Trophoblast cell (in vitro differentiated cells and primary cell): Measurements from ENCODE around the gene TUBB4A.

Experiments used
- DNase-seq, 2 donors: peaks; one replicate each; pipeline ENCODE4 v3.0.0-alpha.2; 2016
- H2AFZ ChIP-seq: 2 replicates; pipeline ENCODE4 v1.6.1; 2013; ENCODE audit warnings: low read length, moderate library complexity, mild to moderate bottlenecking; ENCODE audit not compliant: insufficient read depth, poor library complexity
- H2AK5ac ChIP-seq: 2 replicates; pipeline ENCODE4 v1.6.1; 2013; ENCODE audit warnings: mild to moderate bottlenecking, low read length
- H2BK120ac ChIP-seq: 2 replicates; pipeline ENCODE4 v1.6.1; 2013; ENCODE audit warnings: low read length, mild to moderate bottlenecking, moderate library complexity; ENCODE audit not compliant: insufficient read depth, poor library complexity
- H2BK12ac ChIP-seq: 2 replicates; pipeline ENCODE4 v1.6.1; 2013; ENCODE audit warnings: mild to moderate bottlenecking, low read length, moderate library complexity
- H2BK5ac ChIP-seq: 2 replicates; pipeline ENCODE4 v1.6.1; 2013; ENCODE audit warnings: low read length, low read depth, moderate library complexity, mild to moderate bottlenecking; ENCODE audit not compliant: poor library complexity
- H3K14ac ChIP-seq: 2 replicates; pipeline ENCODE4 v1.6.1; 2013; ENCODE audit warnings: mild to moderate bottlenecking, low read length
- H3K18ac ChIP-seq: 2 replicates; pipeline ENCODE4 v1.6.1; 2013; ENCODE audit warnings: mild to moderate bottlenecking, low read length
- H3K23ac ChIP-seq: 2 replicates; pipeline ENCODE4 v1.6.1; 2013; ENCODE audit warnings: low read length
- H3K27ac ChIP-seq: 2 replicates; pipeline ENCODE4 v1.5.1; 2013; ENCODE audit warnings: low read depth, mild to moderate bottlenecking, inconsistent platforms, low read length, moderate library complexity
- H3K27me3 ChIP-seq: 2 replicates; pipeline ENCODE4 v1.6.1; 2013; ENCODE audit warnings: inconsistent platforms, mild to moderate bottlenecking, low read length, moderate library complexity; ENCODE audit not compliant: insufficient read depth
- H3K36me3 ChIP-seq, 2 experiments: 1 replicate in 1 of 2; 2 replicates in 1 of 2; pipeline ENCODE4 v1.6.1; 2013; ENCODE audit warnings: low read length in 2 of 2, mild to moderate bottlenecking in 2 of 2, moderate library complexity in 1 of 2; ENCODE audit not compliant: insufficient read depth in 2 of 2, control insufficient read depth in 1 of 2
- H3K4ac ChIP-seq: 2 replicates; pipeline ENCODE4 v1.6.1; 2013; ENCODE audit warnings: low read depth, mild to moderate bottlenecking, low read length, moderate library complexity
- H3K4me1 ChIP-seq, 2 experiments: 1 replicate in 1 of 2; 2 replicates in 1 of 2; pipeline ENCODE4 v1.6.1; 2013; ENCODE audit warnings: low read length in 2 of 2, mild to moderate bottlenecking in 2 of 2, moderate library complexity in 1 of 2; ENCODE audit not compliant: insufficient read depth in 2 of 2, control insufficient read depth in 1 of 2
- H3K4me2 ChIP-seq: 2 replicates; pipeline ENCODE4 v1.6.1; 2013; ENCODE audit warnings: inconsistent platforms, mild to moderate bottlenecking, low read length, moderate library complexity
- H3K4me3 ChIP-seq: 2 replicates; pipeline ENCODE4 v1.5.1; 2013; ENCODE audit warnings: mild to moderate bottlenecking, low read depth, low read length, inconsistent platforms
- H3K79me1 ChIP-seq: one replicate; pipeline ENCODE4 v1.6.1; 2013; ENCODE audit warnings: low read length
- H3K79me2 ChIP-seq: 2 replicates; pipeline ENCODE4 v1.6.1; 2013; ENCODE audit warnings: low read length, mild to moderate bottlenecking; ENCODE audit not compliant: control insufficient read depth, insufficient read depth, poor library complexity
- H3K9ac ChIP-seq: 2 replicates; pipeline ENCODE4 v1.6.1; 2013; ENCODE audit warnings: mild to moderate bottlenecking, low read length
- H3K9me3 ChIP-seq: 2 replicates; pipeline ENCODE4 v1.6.1; 2013; ENCODE audit warnings: low read depth, mild to moderate bottlenecking, control low read depth, inconsistent platforms, low read length; ENCODE audit not compliant: insufficient read depth
- H4K12ac ChIP-seq: 2 replicates; pipeline ENCODE4 v1.6.1; 2013; ENCODE audit warnings: low read depth, mild to moderate bottlenecking, low read length, moderate library complexity
- H4K8ac ChIP-seq: 2 replicates; pipeline ENCODE4 v1.6.1; 2013; ENCODE audit warnings: low read depth, mild to moderate bottlenecking, low read length, moderate library complexity
- H4K91ac ChIP-seq: one replicate; pipeline ENCODE4 v1.6.1; 2013; ENCODE audit warnings: low read depth, mild to moderate bottlenecking, low read length, moderate library complexity
- WGBS: extraction: QIAGEN DNeasy Blood & Tissue Kit; methylation state at CpG from one replicate; pipeline ENCODE4 v1.1.7; 2013; ENCODE audit warnings: missing lambda C conversion rate; ENCODE audit not compliant: insufficient read length, insufficient coverage; ENCODE audit errors: extremely low coverage; 5-methylcytosine and 5-hydroxymethylcytosine counted together

TUBB4A gene

GRCh38 chr19:6491802-6492592 lies 10.1 kb downstream of the TUBB4A start:
- no peaks in the 10 kb centered on the region for H3K79me2 ChIP-seq
- no peak overlapping the region for H3K4me3 ChIP-seq
- H3K27me3 ChIP-seq: no peaks in the 10 kb centered on the region
- no peak overlapping the region for H3K4me2 ChIP-seq
- H3K9me3 ChIP-seq: no peaks in the 10 kb centered on the region
- H2BK120ac ChIP-seq: no peak overlapping the region
- H4K12ac ChIP-seq: no peak overlapping the region
- WGBS: no CpG with 5 or more reads among the region's 4 CpGs
- no peak overlapping the region for H3K18ac ChIP-seq
- no peak overlapping the region for H3K23ac ChIP-seq
- no peak overlapping the region for H2BK5ac ChIP-seq
- H3K4ac ChIP-seq: no peak overlapping the region
- H4K8ac ChIP-seq: no peak overlapping the region
- no peak overlapping the region for H2AK5ac ChIP-seq
- no peak overlapping the region for H3K9ac ChIP-seq
- H3K27ac ChIP-seq: no peak overlapping the region
- DNase-seq: no peak
- H3K36me3 ChIP-seq: no peaks in the 10 kb centered on the region
- H2AFZ ChIP-seq: no peak overlapping the region
- no peaks in the 10 kb centered on the region for H3K79me1 ChIP-seq
- no peaks in the 10 kb centered on the region for H3K4me1 ChIP-seq
- no peak overlapping the region for H4K91ac ChIP-seq
- H3K14ac ChIP-seq: no peak overlapping the region
- no peak overlapping the region for H2BK12ac ChIP-seq

GRCh38 chr19:6490134-6490533 lies 12.0 kb downstream of the TUBB4A start:
- Histone ChIP-seq H3K4me1 (no peaks in the 10 kb centered on the region), H3K4ac (no peak overlapping the region), H4K91ac (no peak overlapping the region), H3K79me2 (no peaks in the 10 kb centered on the region), H3K79me1 (no peaks in the 10 kb centered on the region), H3K4me3 (no peak overlapping the region), H3K9me3 (no peaks in the 10 kb centered on the region), H2AFZ (no peak overlapping the region), H4K12ac (no peak overlapping the region), H2BK120ac (no peak overlapping the region), H3K18ac (no peak overlapping the region), H2BK12ac (no peak overlapping the region), H3K9ac (no peak overlapping the region), H3K36me3 (no peaks in the 10 kb centered on the region), H3K23ac (no peak overlapping the region), H3K27me3 (no peaks in the 10 kb centered on the region), H3K14ac (no peak overlapping the region), H2BK5ac (no peak overlapping the region), H3K4me2 (no peak overlapping the region), H2AK5ac (no peak overlapping the region), H3K27ac (no peak overlapping the region), H4K8ac (no peak overlapping the region)
- WGBS: no CpG with 5 or more reads among the region's 2 CpGs
- no peak for DNase-seq

- Histone ChIP-seq H2BK12ac (no peak overlapping the region), H2AFZ (no peak overlapping the region), H3K18ac (no peak overlapping the region), H3K9me3 (no peaks in the 10 kb centered on the region), H3K23ac (no peak overlapping the region), H3K4me1 (no peaks in the 10 kb centered on the region), H3K27me3 (no peaks in the 10 kb centered on the region), H3K79me2 (no peaks in the 10 kb centered on the region), H3K79me1 (no peaks in the 10 kb centered on the region), H4K8ac (no peak overlapping the region), H3K4ac (no peak overlapping the region), H4K91ac (no peak overlapping the region), H3K9ac (no peak overlapping the region), H3K14ac (no peak overlapping the region), H2BK5ac (no peak overlapping the region), H3K36me3 (no peaks in the 10 kb centered on the region), H3K4me2 (no peak overlapping the region), H3K4me3 (no peak overlapping the region), H3K27ac (no peak overlapping the region), H2BK120ac (no peak overlapping the region), H4K12ac (no peak overlapping the region), H2AK5ac (no peak overlapping the region)
- no CpG with 5 or more reads among the region's 15 CpGs for WGBS
- DNase-seq: no peak
These were observed 12.6 kb downstream of the TUBB4A start for GRCh38 chr19:6489278-6490061.

GRCh38 chr19:6484831-6485230 lies 17.3 kb downstream of the TUBB4A start:
- Histone ChIP-seq H3K27me3 (no peaks in the 10 kb centered on the region), H2BK12ac (no peak overlapping the region), H3K36me3 (no peaks in the 10 kb centered on the region), H3K4me1 (no peaks in the 10 kb centered on the region), H3K9ac (no peak overlapping the region), H2BK120ac (no peak overlapping the region), H2AFZ (no peak overlapping the region), H3K18ac (no peak overlapping the region), H3K79me2 (no peaks in the 10 kb centered on the region), H3K14ac (no peak overlapping the region), H2BK5ac (no peak overlapping the region), H3K4me3 (no peak overlapping the region), H3K23ac (no peak overlapping the region), H3K9me3 (peaks cover 3% of the 10 kb centered on the region), H4K91ac (no peak overlapping the region), H3K27ac (no peak overlapping the region), H2AK5ac (no peak overlapping the region), H4K8ac (no peak overlapping the region), H3K4ac (no peak overlapping the region), H3K4me2 (no peak overlapping the region), H3K79me1 (no peaks in the 10 kb centered on the region), H4K12ac (no peak overlapping the region)
- WGBS: no CpG with 5 or more reads among the region's 7 CpGs
- peak; percentile 56 to 69 for DNase-seq
